OCI-LY3 (cell line): Measurements from ENCODE around the gene ECM2.
"Not testable (repeated sequence)": the region's sequence is repeated elsewhere in the genome, so short reads cannot be mapped to it uniquely, and the experiment has no call there.

Source experiments
- CTCF ChIP-seq: fragments of 200-600, 300-600 bp; sonication (generic); IDR thresholded peaks from 2 replicates; pipeline ENCODE4 v1.5.1; 2014; ENCODE audit warnings: antibody characterized with exemption, low read length, low read depth
- EZH2phosphoT487 ChIP-seq: fragments of 200-600 bp; shearing (Covaris generic); IDR thresholded peaks from 2 replicates; pipeline ENCODE4 v1.6.1; 2018; ENCODE audit warnings: antibody characterized with exemption, mixed run types, low read depth

- not testable (repeated sequence) for TF ChIP-seq CTCF, EZH2phosphoT487
These were observed 36.1 kb upstream of the ECM2 start for GRCh38 chr9:92571871-92572270.
